Astrocyte (in vitro differentiated cells and primary cell): Measurements from ENCODE around the gene LIN7B.

Source experiments
- CTCF ChIP-seq: IDR thresholded peaks from 2 replicates; pipeline ENCODE4 v1.5.1; 2011; ENCODE audit warnings: low read depth, mild to moderate bottlenecking, inconsistent platforms, low read length, moderate library complexity; ENCODE audit not compliant: insufficient read depth
- EZH2 ChIP-seq: IDR thresholded peaks from 2 replicates; pipeline ENCODE4 v1.6.1; 2012; ENCODE audit warnings: mild to moderate bottlenecking, low read length, inconsistent platforms; ENCODE audit not compliant: insufficient read depth

- TF ChIP-seq CTCF = no peak
- TF ChIP-seq EZH2 = no peak
Observed at GRCh38 chr19:49113762-49114629, at the start of gene LIN7B.
